ENCODE measurements around the gene SSNA1. TPM values are rescaled to one million over a fixed set of nuclear protein-coding genes. Genes with fewer than 3 reads are reported as not detected.

The SSNA1 gene
- total RNA-seq, 4 donors from 2014 or later, result 93.5 to 104 (median 99.8) TPM

- intact Hi-C loops (cut with DNase I; ENCODE audit: low total_unique reads) (loop anchor here (5.0 kb wide), 1 partner anchor 98 kb away; no protein-coding TSS in a partner anchor), in situ Hi-C loops (cut with MboI; ENCODE audit: low pct_ligation_motif_present in 1 of 4, low pct_unique_long_range_greater_than_20kb in 1 of 4, low sequenced_read_pairs in 3 of 4) (loop anchor here in 2 of 4 donors (10.0 to 25.0 kb wide), 2 partner anchors 100 to 113 kb away; partner anchors contain the start of gene DPP7 (in 1 of the 2))
- H3K36me3 ChIP-seq, result no peaks in the 10 kb centered on the region
- no peak for DNase-seq
- peak within 1 kb of the TSS; percentile 91 to 96 (median 92) for H3K27ac ChIP-seq
- H3K4me3 ChIP-seq, result peak within 1 kb of the TSS; percentile 56 to 98 (median 70)
- H3K27me3 ChIP-seq, result peaks cover 21% of the 10 kb centered on the region
- 47% methylated on average over 20 of the region's 23 CpGs; no CpG with 5 or more reads in 1 of the 2 donors for WGBS, 2 donors (ENCODE audit: low coverage in 1 of 2)
- no peaks in the 10 kb centered on the region for H3K9me3 ChIP-seq
- TF ChIP-seq CTCF (IDR thresholded peaks at IDR 0.05) (no peak), POLR2A (IDR thresholded peaks at IDR 0.05) (no peak), POLR2AphosphoS5 (IDR thresholded peaks at IDR 0.05) (no peak), EP300 (IDR thresholded peaks at IDR 0.05; ENCODE audit: low read depth) (no peak)
- peaks cover 18 to 49% (median 36%) of the 10 kb centered on the region in 4 donors for H3K4me1 ChIP-seq
These were observed 36.6 kb downstream of the SSNA1 start, which contains the start of gene CYSRT1 for GRCh38 chr9:137224830-137225694. Gene CYSRT1, plus strand, starts transcription at chr9:137225174. Its CDS starts 448 bp downstream, at chr9:137225622.

- no peak for DNase-seq
- intact Hi-C loops (cut with DNase I; ENCODE audit: low total_unique reads) (loop anchor here (5.0 kb wide), 1 partner anchor 99 kb away; no protein-coding TSS in a partner anchor), in situ Hi-C loops (cut with MboI; ENCODE audit: low pct_ligation_motif_present in 1 of 4, low pct_unique_long_range_greater_than_20kb in 1 of 4, low sequenced_read_pairs in 3 of 4) (loop anchor here in 1 of 4 donors (10.0 kb wide), 1 partner anchor 101 kb away; no protein-coding TSS in a partner anchor)
- Histone ChIP-seq H3K36me3 (no peaks in the 10 kb centered on the region), H3K4me3 (no peak overlapping the region), H3K27ac (no peak overlapping the region), H3K27me3 (peaks cover 29% of the 10 kb centered on the region), H3K9me3 (no peaks in the 10 kb centered on the region), H3K4me1 (peaks cover 18 to 54% (median 38%) of the 10 kb centered on the region in 4 donors)
- TF ChIP-seq EP300 (IDR thresholded peaks at IDR 0.05; ENCODE audit: low read depth) (no peak), POLR2AphosphoS5 (IDR thresholded peaks at IDR 0.05) (no peak), POLR2A (IDR thresholded peaks at IDR 0.05) (no peak), CTCF (IDR thresholded peaks at IDR 0.05) (no peak)
- 85% methylated on average over 14 of the region's 21 CpGs; no CpG with 5 or more reads in 1 of the 2 donors for WGBS, 2 donors (ENCODE audit: low coverage in 1 of 2)
These were observed 37.3 kb downstream of the SSNA1 start for GRCh38 chr9:137225699-137226331.

GRCh38 chr9:137226338-137227053 is 38.0 kb downstream of the SSNA1 start:
- Histone ChIP-seq H3K36me3 (no peaks in the 10 kb centered on the region), H3K4me1 (peaks cover 14 to 52% (median 36%) of the 10 kb centered on the region in 4 donors), H3K9me3 (no peaks in the 10 kb centered on the region), H3K4me3 (no peak overlapping the region), H3K27me3 (peaks cover 36% of the 10 kb centered on the region), H3K27ac (no peak overlapping the region)
- WGBS, 2 donors (ENCODE audit: low coverage in 1 of 2), result 70% methylated on average over 13 of the region's 18 CpGs; no CpG with 5 or more reads in 1 of the 2 donors
- in situ Hi-C loops (cut with MboI; ENCODE audit: low pct_ligation_motif_present in 1 of 4, low pct_unique_long_range_greater_than_20kb in 1 of 4, low sequenced_read_pairs in 3 of 4) (loop anchor here in 1 of 4 donors (10.0 kb wide), 1 partner anchor 102 kb away; no protein-coding TSS in a partner anchor), intact Hi-C loops (cut with DNase I; ENCODE audit: low total_unique reads) (loop anchor here (5.0 kb wide), 1 partner anchor 99 kb away; no protein-coding TSS in a partner anchor)
- no peak for DNase-seq
- TF ChIP-seq POLR2AphosphoS5 (IDR thresholded peaks at IDR 0.05) (no peak), CTCF (IDR thresholded peaks at IDR 0.05) (no peak), POLR2A (IDR thresholded peaks at IDR 0.05) (no peak), EP300 (IDR thresholded peaks at IDR 0.05; ENCODE audit: low read depth) (no peak)
